Keratinocyte (primary cell): ENCODE data around the gene EVI5L.

Experiments
- EZH2 ChIP-seq: IDR thresholded peaks from one replicate; pipeline ENCODE4 v1.6.1; 2012; ENCODE audit warnings: inconsistent platforms, mild to moderate bottlenecking, low read length, moderate library complexity
- TF ChIP-seq, protein P1 (sequence below), 3 experiments: IDR thresholded peaks in 1 of 3; conservative IDR thresholded peaks in 1 of 3; optimal IDR thresholded peaks in 1 of 3; 2 replicates in 2 of 3; 3 replicates in 1 of 3; pipeline versions ENCODE3 to v1.5.1; 2011; ENCODE audit warnings: low read length in 3 of 3, mild to moderate bottlenecking in 3 of 3, moderate library complexity in 2 of 3, control low read depth in 1 of 3, inconsistent platforms in 1 of 3; ENCODE audit not compliant: insufficient read depth in 2 of 3; ENCODE audit errors: extremely low read depth in 1 of 3

DNA sequence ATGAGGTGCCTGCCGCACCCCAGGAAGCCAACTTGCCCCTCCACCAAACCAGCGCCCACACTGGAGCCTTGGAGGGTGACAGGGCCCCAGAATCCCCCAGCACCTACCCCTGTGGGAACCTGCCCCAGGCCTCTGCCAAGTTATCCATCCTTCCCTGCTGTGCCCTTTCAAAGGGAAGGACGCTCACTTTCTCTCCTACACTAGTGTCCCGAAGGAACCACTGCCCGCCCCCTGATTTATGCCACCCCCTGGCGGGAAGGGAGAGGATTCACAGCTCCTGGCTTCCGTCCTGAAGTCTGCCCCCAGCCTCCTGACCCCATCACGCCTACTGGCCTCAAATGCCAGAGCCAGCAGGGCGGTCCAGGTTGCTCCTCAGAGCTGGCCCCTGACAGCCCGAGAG lies 1.4 kb downstream of the EVI5L start:
- TF ChIP-seq, protein P1, sequence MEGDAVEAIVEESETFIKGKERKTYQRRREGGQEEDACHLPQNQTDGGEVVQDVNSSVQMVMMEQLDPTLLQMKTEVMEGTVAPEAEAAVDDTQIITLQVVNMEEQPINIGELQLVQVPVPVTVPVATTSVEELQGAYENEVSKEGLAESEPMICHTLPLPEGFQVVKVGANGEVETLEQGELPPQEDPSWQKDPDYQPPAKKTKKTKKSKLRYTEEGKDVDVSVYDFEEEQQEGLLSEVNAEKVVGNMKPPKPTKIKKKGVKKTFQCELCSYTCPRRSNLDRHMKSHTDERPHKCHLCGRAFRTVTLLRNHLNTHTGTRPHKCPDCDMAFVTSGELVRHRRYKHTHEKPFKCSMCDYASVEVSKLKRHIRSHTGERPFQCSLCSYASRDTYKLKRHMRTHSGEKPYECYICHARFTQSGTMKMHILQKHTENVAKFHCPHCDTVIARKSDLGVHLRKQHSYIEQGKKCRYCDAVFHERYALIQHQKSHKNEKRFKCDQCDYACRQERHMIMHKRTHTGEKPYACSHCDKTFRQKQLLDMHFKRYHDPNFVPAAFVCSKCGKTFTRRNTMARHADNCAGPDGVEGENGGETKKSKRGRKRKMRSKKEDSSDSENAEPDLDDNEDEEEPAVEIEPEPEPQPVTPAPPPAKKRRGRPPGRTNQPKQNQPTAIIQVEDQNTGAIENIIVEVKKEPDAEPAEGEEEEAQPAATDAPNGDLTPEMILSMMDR (optimal IDR thresholded peaks at IDR 0.05 in 1 of 3, IDR thresholded peaks at IDR 0.05 in 1 of 3, conservative IDR thresholded peaks at IDR 0.05 in 1 of 3; ENCODE audit: extremely low read depth in 1 of 3, insufficient read depth in 2 of 3, low read length in 3 of 3): peak in 2 of 3 experiments; percentile 27 to 47
- TF ChIP-seq EZH2: no peak
